Measurements from ENCODE around the gene CSF2.

- no peak for TF ChIP-seq CTCF (IDR thresholded peaks at IDR 0.05; ENCODE audit: insufficient read depth, low read length)
- no peak for TF ChIP-seq POLR2AphosphoS5 (IDR thresholded peaks at IDR 0.05; ENCODE audit: low read depth)
- no peak for TF ChIP-seq GABPA (IDR thresholded peaks at IDR 0.05; ENCODE audit: low read depth)
Measured at GRCh38 chr5:132100672-132101261, 27.2 kb downstream of the CSF2 start.

Measured in HL-60 (cell line).